ENCODE measurements around the gene NOS1. TPM values are rescaled to one million over a fixed set of nuclear protein-coding genes. Genes with fewer than 3 reads are reported as not detected.

Gene NOS1
- total RNA-seq, 1 donor from 2014 or later = 0.11 TPM

DNA sequence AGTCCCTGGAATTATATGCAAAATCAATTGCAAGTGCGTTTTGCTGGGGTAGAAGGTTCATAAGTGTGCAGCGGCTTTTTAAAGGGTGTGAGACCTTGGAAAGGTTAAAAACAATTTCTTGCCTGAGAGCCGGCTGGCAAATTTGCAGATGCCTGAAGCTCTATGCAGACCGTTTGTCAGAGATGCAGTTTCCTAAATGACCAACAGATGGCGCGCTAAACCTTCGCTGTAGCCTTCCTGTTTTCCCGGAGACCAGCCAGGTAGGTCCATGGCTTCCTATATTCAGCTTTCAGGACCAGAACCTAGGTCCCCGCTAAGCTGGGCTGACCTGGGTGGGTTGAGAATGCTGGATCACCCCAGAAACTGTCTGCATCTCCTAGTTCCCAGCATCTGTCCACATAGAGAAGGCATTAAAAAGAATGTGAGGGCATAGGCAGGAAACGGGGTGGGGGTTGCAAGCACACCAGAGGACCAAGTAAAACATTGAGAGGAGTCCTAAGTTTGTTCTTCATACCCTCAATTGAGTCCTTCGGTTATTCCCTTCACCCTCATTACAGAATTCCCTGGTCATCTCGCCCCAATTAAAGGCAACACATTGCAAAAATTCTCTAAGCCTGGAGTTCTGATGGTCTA is 5.7 kb upstream of the NOS1 start:
- Histone ChIP-seq H3K27ac (no peak overlapping the region), H2AFZ (replicated peaks) (no peak overlapping the region), H3K4me1 (no peaks in the 10 kb centered on the region), H3K4me3 (no peak overlapping the region), H3K9me3 (ENCODE audit: low read depth) (no peaks in the 10 kb centered on the region), H3K9ac (no peak overlapping the region), H3K27me3 (peaks cover 53% of the 10 kb centered on the region), H3K79me2 (ENCODE audit: low read depth) (no peaks in the 10 kb centered on the region), H3K36me3 (no peaks in the 10 kb centered on the region), H3K4me2 (no peak overlapping the region), H4K20me1 (ENCODE audit: low read depth) (peaks cover under 1% of the 10 kb centered on the region), H3F3A (ENCODE audit: low read depth) (no peaks in the 10 kb centered on the region)
- TF ChIP-seq EZH2 (IDR thresholded peaks at IDR 0.05) = peak; percentile 26
- no peak for TF ChIP-seq EZH2phosphoT487 (IDR thresholded peaks at IDR 0.05)
- TF ChIP-seq, protein P1, sequence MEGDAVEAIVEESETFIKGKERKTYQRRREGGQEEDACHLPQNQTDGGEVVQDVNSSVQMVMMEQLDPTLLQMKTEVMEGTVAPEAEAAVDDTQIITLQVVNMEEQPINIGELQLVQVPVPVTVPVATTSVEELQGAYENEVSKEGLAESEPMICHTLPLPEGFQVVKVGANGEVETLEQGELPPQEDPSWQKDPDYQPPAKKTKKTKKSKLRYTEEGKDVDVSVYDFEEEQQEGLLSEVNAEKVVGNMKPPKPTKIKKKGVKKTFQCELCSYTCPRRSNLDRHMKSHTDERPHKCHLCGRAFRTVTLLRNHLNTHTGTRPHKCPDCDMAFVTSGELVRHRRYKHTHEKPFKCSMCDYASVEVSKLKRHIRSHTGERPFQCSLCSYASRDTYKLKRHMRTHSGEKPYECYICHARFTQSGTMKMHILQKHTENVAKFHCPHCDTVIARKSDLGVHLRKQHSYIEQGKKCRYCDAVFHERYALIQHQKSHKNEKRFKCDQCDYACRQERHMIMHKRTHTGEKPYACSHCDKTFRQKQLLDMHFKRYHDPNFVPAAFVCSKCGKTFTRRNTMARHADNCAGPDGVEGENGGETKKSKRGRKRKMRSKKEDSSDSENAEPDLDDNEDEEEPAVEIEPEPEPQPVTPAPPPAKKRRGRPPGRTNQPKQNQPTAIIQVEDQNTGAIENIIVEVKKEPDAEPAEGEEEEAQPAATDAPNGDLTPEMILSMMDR (IDR thresholded peaks at IDR 0.05) = peak; percentile 95
- H3K4me3 Mint-ChIP-seq = no peak overlapping the region
- no peak overlapping the region for H3K27ac Mint-ChIP-seq
- H3K4me1 Mint-ChIP-seq = no peaks in the 10 kb centered on the region
- DNase-seq (ENCODE audit: low spot score) = peak; percentile 84
- H3K36me3 Mint-ChIP-seq = no peaks in the 10 kb centered on the region
- H3K27me3 Mint-ChIP-seq (ENCODE audit: insufficient read depth, low read depth) = peaks cover 63% of the 10 kb centered on the region
- H3K9me3 Mint-ChIP-seq = peaks cover 6% of the 10 kb centered on the region

DNA sequence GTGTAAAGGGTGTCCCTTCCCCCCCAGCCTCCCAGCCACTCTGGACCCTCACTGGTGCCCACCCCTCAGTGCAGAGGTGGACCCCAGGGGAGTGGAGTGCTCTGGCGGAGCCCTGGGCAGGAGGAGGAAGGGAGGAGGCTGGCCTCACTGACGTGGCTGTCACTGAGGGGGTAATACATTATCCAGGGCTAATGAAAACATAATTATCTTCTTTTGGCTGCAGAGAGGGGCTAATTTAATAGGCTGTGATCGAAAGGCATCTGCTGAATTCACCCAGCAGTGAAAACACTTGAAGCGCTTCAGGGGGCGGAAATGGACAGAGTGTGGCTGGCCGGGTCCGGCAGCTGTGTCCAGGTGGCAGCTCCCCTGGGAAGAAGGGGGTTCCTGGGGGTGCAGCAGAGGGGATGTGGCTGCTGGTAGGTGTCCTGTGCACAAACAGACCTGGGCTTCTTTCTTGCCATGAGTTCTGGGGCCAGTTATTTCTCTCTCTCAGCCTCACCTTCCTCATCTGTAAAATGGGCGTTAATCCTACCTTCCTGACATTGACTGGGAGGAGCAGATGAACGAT is 3.7 kb upstream of the NOS1 start:
- H3K79me2 ChIP-seq (ENCODE audit: low read depth) = no peaks in the 10 kb centered on the region
- peaks cover 67% of the 10 kb centered on the region for H3K27me3 Mint-ChIP-seq (ENCODE audit: insufficient read depth, low read depth)
- H3K4me3 ChIP-seq = no peak overlapping the region

DNA sequence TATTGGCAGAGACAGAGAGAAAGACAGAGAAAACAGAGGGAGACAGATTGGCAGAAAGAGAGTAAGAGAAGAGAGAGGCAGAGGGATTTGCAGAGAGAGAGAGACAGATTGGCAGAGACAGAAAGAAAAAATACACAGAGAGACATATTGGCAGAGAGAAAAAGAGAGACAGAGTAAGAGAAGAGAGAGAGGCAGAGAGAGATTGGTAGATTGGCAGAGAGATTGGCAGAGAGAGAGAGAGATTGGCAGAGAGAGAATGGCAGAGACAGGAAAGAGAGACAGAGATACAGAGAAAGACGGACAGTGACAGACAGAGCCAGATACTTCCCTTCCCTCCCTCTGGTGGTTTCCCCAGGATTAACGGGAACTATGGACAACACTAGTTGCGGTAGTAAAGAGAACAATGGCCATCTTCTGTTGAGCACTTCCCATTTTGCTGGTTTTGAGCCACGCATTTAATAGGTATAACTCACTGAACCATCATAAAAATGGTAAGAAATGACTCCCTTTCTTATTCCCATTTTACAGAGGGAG is 2.6 kb upstream of the NOS1 start:
- Mint-ChIP-seq H3K27ac (no peak overlapping the region), H3K4me1 (peaks cover 2% of the 10 kb centered on the region), H3K9me3 (no peaks in the 10 kb centered on the region), H3K27me3 (ENCODE audit: insufficient read depth, low read depth) (peaks cover 72% of the 10 kb centered on the region), H3K4me3 (no peak overlapping the region), H3K36me3 (no peaks in the 10 kb centered on the region)
- Histone ChIP-seq H3F3A (ENCODE audit: low read depth) (no peaks in the 10 kb centered on the region), H3K27ac (no peak overlapping the region), H3K9me3 (ENCODE audit: low read depth) (no peaks in the 10 kb centered on the region), H3K36me3 (no peaks in the 10 kb centered on the region), H3K27me3 (peaks cover 84% of the 10 kb centered on the region), H3K4me1 (peaks cover 5% of the 10 kb centered on the region), H3K4me3 (no peak overlapping the region), H3K79me2 (ENCODE audit: low read depth) (no peaks in the 10 kb centered on the region), H4K20me1 (ENCODE audit: low read depth) (peaks cover 5% of the 10 kb centered on the region), H3K9ac (no peak overlapping the region), H3K4me2 (no peak overlapping the region), H2AFZ (replicated peaks) (no peak overlapping the region)
- TF ChIP-seq EZH2 (IDR thresholded peaks at IDR 0.05) = no peak
- TF ChIP-seq EZH2phosphoT487 (IDR thresholded peaks at IDR 0.05) = no peak
- TF ChIP-seq, protein P1 (IDR thresholded peaks at IDR 0.05) = peak; percentile 22
- peak; percentile 55 for DNase-seq (ENCODE audit: low spot score)

More for the DNA sequence above, 3.7 kb upstream of the NOS1 start:
- Mint-ChIP-seq H3K27ac (no peak overlapping the region), H3K9me3 (peaks cover 3% of the 10 kb centered on the region), H3K4me3 (no peak overlapping the region), H3K4me1 (no peaks in the 10 kb centered on the region), H3K36me3 (no peaks in the 10 kb centered on the region)
- Histone ChIP-seq H3K27me3 (peaks cover 73% of the 10 kb centered on the region), H3K9me3 (ENCODE audit: low read depth) (no peaks in the 10 kb centered on the region), H3F3A (ENCODE audit: low read depth) (no peaks in the 10 kb centered on the region), H3K9ac (no peak overlapping the region), H3K4me2 (no peak overlapping the region), H3K36me3 (no peaks in the 10 kb centered on the region), H2AFZ (replicated peaks) (no peak overlapping the region), H4K20me1 (ENCODE audit: low read depth) (peaks cover 5% of the 10 kb centered on the region), H3K4me1 (peaks cover 1% of the 10 kb centered on the region), H3K27ac (no peak overlapping the region)
- TF ChIP-seq, protein P1 (IDR thresholded peaks at IDR 0.05) = no peak
- TF ChIP-seq EZH2phosphoT487 (IDR thresholded peaks at IDR 0.05) (no peak), EZH2 (IDR thresholded peaks at IDR 0.05) (no peak)
- DNase-seq (ENCODE audit: low spot score) = no peak
